NCI-H69 (cell line): ENCODE measurements around the gene RYR2.
"Not testable (repeated sequence)": the region's sequence is repeated elsewhere in the genome, so short reads cannot be mapped to it uniquely, and the experiment has no call there.

Experiments
- DNase-seq: peaks from one replicate; lab custom pipeline; 2025; lab: John Stamatoyannopoulos, UW

The RYR2 gene

GRCh38 chr1:237146241-237146640 is 104.3 kb downstream of the RYR2 start:
- no peak for DNase-seq

GRCh38 chr1:237149857-237150256 is 107.9 kb downstream of the RYR2 start:
- DNase-seq, result no peak

DNA sequence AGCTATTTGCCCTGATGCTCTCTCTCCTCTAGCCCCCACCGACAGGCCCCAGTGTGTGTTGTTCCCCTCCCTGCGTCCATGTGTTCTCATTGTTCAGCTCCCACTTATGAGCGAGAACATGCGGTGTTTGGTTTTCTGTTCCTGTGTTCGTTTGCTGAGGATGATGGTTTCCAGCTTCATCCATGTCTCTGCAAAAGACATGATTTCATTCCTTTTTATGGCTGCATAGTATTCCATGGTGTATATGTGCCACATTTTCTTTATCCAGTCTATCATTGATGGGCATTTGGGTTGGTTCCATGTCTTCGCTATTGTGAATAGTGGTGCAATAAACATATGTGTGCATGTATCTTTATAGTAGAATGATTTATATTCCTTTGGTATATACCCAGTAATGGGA is 110.0 kb downstream of the RYR2 start:
- not testable (repeated sequence) for DNase-seq

- DNase-seq, result no peak
These were observed 110.7 kb downstream of the RYR2 start for GRCh38 chr1:237152506-237153335.

DNA sequence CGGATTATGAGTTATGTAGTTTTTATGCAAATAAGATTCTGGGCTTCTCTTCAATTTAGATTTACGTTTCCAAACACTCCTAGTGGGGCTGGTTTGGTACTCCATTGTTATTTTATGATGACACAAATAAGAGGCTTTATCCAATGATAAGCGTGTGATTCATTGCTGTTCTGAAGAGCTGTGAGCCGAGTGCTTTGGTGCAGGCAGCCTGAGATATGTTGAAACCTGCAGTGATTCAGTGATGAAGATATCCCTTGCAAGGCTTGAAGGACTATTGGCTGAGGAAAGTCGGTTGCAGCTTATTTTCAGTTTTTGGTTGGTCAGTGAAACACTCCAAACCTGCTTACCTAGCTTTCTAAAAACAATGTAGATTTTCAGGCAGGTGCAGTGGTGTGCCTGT is 112.2 kb downstream of the RYR2 start:
- DNase-seq, result no peak

- no peak for DNase-seq
These were observed 122.7 kb downstream of the RYR2 start for GRCh38 chr1:237164406-237165352.

GRCh38 chr1:237166086-237166485 is 124.1 kb downstream of the RYR2 start:
- DNase-seq, result no peak

- DNase-seq, result no peak
These were observed 124.7 kb downstream of the RYR2 start for GRCh38 chr1:237166593-237167101.

GRCh38 chr1:237170149-237170548 is 128.2 kb downstream of the RYR2 start:
- no peak for DNase-seq

DNA sequence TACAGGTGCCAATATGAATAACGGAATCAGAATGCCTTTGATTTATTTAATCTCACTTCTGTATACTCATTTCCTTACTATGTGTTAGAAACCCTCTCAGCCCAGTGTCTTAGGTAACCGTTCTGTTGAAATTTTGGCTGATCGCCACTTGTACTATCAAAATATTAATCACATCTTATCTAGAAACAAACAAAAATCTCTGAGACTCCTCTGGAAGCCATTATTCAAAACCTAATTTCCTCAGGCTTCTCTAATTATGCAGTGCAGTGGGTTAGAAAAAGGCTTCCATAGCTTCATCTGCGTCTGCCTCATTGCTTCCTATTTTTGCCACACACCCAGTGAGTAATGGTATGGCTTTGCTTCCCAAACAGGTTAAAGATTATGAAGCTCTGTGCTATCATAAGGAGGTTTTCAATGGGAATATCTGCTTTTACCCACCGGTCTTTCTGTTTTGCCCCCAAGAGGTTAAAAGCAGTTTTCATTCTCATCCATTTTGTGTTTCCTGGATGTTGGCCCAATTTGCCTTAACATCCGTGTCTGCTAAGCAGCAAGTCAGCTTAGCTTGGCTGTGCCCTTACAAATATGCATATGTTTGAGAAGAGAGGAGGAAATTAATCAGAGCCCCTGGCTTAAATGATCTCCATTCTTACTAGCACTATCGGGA is 129.6 kb downstream of the RYR2 start:
- DNase-seq, result no peak

- no peak for DNase-seq
These were observed 130.1 kb downstream of the RYR2 start for GRCh38 chr1:237172118-237172485.

- no peak for DNase-seq
These were observed 137.5 kb downstream of the RYR2 start for GRCh38 chr1:237179503-237179902.

- no peak for DNase-seq
These were observed 138.3 kb downstream of the RYR2 start for GRCh38 chr1:237180256-237180655.

DNA sequence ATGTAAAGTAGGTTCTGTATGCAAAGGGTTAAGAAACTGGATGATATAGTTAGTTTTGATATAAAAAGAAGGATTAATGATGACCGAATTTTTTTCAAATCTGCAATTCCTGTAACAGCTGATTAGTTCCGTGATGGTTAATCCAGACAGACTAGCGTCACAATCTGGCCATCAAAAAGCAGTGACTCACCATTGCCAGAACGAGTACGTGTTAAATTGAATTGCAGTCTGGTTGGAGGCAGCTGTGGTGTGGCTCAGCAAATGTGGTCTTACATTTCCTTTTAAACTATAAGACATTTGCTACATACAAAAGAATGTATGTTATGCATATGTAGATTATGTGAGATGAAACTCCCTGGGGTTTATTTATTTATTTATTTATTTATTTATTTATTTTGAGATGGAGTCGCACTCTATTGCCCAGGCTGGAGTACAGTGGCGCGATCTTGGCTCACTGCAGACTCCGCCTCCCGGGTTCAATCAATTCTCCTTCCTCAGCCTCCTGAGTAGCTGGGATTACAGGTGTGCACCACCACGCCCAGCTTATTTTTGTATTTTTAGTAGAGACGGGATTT is 139.8 kb downstream of the RYR2 start:
- DNase-seq, result no peak

DNA sequence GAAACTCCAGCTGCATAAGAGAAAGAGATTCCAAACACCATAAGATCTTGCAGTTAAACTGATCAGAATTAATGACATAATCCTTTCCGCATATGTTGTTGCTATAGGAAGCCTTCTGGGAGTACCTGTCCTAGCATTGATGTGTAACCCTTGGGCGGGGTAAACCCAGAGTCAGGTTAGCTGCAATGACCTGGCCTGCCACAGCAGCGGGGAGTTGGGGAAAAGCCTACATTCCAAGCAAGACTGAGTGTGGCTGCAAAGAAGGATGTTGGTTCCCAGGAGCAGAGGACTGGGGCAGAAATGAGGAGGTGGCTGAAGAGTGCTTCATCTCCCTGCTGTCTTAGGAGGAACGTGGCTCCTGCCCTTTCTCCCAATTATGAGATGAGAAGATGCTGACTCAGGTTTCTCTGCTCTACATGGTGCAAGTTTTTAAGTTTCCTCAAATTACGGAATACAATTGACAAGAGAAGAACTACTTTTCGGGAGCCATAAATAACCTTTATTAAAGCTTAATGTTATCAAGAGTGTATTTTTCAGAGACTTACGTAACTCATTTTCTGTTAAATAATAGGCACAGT is 142.1 kb downstream of the RYR2 start:
- no peak for DNase-seq

- DNase-seq, result no peak
These were observed 144.7 kb downstream of the RYR2 start for GRCh38 chr1:237186675-237187074.

DNA sequence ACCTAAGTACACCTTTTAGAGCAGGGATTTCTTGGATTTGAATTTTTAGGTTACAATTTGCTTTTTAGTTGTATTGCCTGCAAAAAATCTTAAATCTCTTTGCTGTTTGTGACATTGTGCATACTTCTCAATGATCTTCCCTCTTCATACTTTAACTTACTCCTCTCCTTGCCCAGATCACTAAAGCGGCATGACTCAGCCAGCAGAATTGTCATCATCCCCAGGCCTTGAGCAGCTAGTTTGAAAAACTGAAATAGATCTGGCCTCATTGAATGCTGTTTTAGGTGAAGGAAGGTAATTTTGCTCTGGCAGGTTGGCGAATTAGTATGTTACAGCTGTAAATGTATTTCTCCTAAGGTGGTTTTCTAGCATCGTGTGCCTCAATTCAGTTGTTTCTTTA is 145.9 kb downstream of the RYR2 start:
- DNase-seq, result no peak

GRCh38 chr1:237191403-237191802 is 149.4 kb downstream of the RYR2 start:
- no peak for DNase-seq

GRCh38 chr1:237197470-237198425 is 155.8 kb downstream of the RYR2 start:
- DNase-seq, result no peak

DNA sequence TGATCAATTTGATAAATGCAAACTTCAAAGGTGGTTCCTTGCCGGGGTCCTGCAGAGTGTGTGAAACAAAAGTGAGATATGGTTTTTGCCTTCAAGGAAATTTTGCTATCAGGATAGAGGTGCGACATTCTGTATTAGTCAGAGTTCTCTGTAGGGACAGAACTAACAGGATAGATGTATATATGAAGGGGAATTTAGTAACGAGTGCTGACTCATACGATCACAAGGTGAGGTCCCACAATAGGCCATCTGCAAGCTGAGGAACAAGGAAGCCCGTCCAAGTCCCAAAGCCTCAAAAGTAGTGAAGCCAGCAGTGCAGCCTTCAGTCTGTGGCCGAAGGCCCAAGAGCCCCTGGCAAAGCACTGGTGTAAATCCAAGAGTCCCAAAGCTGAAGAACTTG is 157.0 kb downstream of the RYR2 start:
- no peak for DNase-seq
